ENCODE results near the gene PGAP3.

PGAP3 gene

GRCh38 chr17:39672522-39673334 is 15.1 kb downstream of the PGAP3 start:
- no peak for DNase-seq (ENCODE audit: low spot score)

DNA sequence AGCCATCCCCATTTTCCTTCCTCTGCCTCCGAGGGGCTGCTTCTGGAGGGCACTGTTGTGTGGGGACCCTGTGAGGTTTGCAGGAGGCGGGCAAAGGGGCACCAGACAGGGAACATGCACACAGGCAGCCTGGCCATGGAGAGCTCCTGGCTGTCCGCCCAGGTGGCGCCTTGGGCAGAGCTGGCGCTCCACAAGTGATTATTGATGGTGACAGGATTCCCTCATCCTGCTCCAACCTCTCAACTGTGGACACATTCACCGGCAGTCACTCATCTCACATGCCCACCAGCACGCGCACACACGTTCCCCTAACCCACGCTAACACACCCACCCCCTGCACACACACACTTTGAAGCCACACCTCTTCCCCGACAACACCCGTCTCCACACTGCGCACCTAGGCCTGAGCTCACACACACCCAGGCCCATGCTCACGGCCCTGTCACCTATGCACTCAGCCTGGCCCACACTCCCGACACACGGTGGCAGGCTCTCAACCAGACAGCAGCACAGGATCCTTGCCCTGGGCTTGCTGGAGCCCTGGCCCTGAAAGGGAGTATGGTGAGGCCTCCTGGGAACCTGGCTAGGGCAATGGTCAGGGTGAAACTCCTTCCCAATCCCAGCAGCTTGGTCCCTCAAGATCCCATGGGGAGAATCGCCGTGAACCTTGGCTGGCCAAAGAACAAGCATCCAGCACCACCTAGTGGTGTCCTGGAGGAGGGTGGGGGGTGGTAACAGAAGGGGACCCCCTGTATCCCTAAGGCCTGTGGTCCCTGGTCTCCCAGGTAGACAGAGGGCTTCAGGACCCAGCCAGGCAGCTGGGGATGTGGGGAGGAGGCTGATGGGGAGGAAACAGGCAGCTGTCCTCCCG is 16.0 kb downstream of the PGAP3 start:
- no peak for DNase-seq (ENCODE audit: low spot score)

- DNase-seq (ENCODE audit: low spot score) = no peak
These were observed 17.1 kb downstream of the PGAP3 start for GRCh38 chr17:39670746-39671145.

DNA sequence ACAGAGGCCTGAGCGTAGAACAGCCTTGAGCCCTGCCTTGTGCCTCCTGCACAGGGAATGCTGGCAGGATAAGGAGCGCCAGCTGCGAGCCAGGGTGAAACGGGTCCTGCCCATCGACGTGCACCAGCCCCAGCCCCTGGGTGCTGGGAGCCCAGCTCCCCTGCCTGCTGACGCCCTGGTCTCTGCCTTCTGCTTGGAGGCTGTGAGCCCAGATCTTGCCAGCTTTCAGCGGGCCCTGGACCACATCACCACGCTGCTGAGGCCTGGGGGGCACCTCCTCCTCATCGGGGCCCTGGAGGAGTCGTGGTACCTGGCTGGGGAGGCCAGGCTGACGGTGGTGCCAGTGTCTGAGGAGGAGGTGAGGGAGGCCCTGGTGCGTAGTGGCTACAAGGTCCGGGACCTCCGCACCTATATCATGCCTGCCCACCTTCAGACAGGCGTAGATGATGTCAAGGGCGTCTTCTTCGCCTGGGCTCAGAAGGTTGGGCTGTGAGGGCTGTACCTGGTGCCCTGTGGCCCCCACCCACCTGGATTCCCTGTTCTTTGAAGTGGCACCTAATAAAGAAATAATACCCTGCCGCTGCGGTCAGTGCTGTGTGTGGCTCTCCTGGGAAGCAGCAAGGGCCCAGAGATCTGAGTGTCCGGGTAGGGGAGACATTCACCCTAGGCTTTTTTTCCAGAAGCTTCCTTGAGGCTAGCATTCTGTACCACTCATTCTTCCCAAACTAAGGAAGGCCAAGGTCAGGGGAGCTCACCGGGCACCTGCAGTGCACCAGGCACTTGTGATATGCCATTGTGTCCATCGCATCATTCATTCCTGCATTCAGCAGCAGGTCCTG is 17.7 kb downstream of the PGAP3 start:
- DNase-seq (ENCODE audit: low spot score) = no peak

GRCh38 chr17:39667945-39668924 is 19.6 kb downstream of the PGAP3 start, which contains the start of gene PNMT:
Gene PNMT (plus strand): TSS chr17:39668453. CDS start chr17:39668476, 23 bp downstream.
- peak; percentile 62 for DNase-seq (ENCODE audit: low spot score)

GRCh38 chr17:39667262-39667944 is 20.5 kb downstream of the PGAP3 start:
- no peak for DNase-seq (ENCODE audit: low spot score)

- DNase-seq (ENCODE audit: low spot score) = no peak
These were observed 21.1 kb downstream of the PGAP3 start for GRCh38 chr17:39666601-39667261.

GRCh38 chr17:39666231-39666600 is 21.6 kb downstream of the PGAP3 start:
- no peak for DNase-seq (ENCODE audit: low spot score)

GRCh38 chr17:39665642-39666224 is 22.1 kb downstream of the PGAP3 start:
- no peak for DNase-seq (ENCODE audit: low spot score)

DNA sequence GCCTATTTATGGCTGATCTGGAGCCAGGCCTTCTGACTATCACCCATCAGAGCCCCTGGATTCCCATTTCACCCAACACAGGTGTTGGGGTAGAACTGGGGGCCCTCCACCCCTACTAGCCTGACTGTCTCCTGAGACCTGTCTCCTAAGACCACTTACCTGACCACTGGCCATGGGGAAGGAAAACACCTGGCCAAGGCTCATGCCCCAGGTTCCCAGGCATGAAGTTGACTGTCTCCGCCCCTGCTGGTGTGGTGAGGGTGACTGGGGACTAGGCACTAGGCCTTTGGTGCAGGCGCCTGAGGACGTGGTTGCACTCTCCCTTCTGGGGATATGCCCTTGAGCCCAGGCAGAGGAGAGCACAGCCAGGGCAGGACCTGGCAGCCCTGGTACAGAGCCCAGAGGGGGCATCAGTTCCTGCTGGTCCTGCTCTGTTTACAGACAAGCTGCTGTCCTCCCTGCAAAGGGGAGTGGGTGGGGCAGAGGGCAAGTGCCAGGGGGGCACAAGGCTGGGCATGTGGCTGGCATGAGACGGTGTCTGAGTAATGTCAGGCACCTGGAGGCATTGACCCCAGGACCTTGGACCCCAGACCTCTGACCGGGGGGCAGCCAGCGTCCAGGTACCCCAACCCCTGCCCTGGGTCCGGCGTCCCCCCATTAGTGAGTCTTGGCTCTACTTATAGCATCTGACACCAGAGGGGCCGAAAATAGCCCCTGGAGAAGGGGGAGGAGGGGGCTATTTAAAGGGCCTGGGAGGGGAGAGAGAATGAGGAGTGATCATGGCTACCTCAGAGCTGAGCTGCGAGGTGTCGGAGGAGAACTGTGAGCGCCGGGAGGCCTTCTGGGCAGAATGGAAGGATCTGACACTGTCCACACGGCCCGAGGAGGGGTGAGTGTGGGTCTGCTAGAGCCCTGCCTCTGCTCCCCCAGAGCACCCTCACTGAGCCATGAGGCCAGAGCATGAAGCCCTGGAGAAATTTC is 23.0 kb downstream of the PGAP3 start, which contains the start of gene TCAP:
Gene TCAP (plus strand): TSS at position 769 of the 981 bp plus-strand sequence. CDS start 11 bp downstream, at position 780.
- DNase-seq (ENCODE audit: low spot score) = no peak

DNA sequence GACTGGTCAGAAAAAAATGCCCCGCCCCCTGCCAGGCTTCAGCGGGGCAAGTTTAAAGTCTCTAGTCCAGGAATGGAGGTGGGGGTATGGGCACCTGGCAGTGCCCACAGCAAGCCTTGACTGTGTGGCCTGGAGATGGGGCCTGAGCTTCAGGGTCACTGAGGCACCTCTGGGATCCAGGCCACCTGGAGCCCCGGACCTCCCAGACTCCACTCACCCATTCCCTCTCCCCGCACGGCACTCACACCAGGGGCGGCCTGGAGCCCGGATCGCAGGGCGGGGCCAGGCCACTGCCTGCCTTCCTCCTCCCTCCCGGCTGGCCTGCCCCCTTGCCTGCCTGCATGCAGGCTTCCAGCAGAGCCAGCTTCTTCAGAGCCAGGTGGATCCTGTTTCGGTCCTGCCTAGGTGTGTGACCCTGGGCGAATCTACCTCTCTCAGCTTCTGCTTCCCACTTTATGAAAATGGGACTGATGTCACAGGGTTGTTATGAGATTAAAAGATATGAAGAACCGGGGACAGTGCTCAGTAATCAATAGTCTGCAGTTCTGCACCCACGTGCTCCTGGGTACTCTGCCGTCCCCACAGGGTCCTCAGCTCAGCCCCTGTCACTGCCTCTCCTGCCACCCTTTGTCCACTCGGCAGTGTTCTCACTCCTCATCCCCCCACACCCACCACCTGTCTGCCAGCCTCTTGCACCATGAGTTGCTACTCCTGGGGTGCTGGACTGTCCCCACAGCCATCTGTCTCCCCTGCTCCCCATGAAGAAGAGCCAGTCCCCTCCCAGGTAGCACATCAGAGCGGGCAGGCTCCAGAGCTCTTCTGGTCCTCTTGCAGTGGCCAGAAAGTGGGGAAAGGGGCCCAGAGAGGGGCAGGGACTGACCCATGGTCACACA is 23.9 kb downstream of the PGAP3 start:
- no peak for DNase-seq (ENCODE audit: low spot score)

DNA sequence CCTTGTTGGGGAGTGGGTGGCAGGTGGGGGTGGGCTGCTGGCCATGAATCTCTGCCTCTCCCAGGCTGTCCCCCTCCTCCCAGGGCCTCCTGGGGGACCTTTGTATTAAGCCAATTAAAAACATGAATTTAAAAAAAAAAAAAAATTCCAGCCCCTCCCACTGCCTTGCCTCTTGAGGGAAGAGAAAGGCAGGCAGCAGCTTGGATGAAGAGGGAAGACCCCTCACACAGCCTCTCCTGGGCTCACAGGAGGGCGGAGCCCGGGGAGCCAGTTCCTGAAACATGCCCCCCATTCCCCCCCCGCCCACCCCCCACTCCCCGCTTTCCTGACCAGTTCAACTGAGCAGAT is 24.5 kb downstream of the PGAP3 start:
- DNase-seq (ENCODE audit: low spot score) = no peak

DNA sequence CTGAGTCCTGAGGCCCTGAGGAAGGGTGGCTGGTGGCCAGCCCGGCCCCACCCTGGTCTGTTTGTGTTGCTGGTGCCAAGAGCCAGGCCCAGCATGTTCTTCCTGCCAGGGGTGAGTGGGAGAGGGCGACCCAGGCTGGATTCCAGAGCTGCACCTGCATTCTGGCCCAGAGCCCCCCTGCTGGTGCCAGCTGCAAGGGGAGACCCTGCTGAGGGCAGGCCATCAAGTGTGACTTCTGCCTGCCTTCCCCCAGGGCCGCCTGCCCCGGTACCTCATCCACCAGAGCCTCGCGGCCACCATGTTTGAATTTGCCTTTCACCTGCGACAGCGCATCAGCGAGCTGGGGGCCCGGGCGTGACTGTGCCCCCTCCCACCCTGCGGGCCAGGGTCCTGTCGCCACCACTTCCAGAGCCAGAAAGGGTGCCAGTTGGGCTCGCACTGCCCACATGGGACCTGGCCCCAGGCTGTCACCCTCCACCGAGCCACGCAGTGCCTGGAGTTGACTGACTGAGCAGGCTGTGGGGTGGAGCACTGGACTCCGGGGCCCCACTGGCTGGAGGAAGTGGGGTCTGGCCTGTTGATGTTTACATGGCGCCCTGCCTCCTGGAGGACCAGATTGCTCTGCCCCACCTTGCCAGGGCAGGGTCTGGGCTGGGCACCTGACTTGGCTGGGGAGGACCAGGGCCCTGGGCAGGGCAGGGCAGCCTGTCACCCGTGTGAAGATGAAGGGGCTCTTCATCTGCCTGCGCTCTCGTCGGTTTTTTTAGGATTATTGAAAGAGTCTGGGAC is 25.1 kb downstream of the PGAP3 start:
- DNase-seq (ENCODE audit: low spot score) = no peak

DNA sequence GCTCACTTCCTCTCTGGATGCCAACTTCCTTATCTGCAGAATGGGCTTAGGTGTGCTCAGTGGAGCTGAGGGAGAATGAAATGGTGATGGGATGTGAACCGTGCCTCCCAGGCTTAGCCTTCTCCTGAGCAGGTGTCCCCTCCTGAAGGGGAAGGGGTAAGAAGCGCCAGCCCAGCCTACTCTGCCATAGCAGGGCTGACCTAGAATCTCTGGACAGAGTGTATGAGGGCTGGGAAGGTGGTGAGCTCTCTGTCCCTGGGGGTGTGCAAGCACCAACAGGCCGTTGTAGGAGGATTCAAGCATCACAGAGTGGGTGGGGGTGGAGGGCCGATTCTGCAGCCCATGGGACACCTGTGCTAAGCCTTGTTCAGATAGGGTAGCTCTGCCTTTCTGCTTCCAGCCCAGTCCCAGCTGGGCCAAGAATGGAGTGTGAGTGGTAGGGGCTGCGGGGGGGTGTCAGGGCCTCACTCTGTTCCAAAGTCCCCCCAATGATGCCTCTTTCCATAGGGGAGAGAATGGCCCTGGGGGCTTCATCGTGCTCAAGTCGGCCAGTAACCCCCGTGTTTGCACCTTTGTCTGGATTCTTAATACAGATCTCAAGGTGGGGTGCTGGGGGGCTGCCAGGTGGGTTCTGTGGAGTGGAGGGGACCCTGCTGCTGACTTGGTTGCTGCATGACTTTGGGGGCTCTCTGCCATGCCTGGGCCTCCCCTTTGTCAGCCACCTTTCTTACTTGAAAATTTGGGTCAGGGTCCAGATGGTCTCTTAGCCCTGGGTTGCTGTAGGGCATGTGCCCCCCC is 25.9 kb downstream of the PGAP3 start:
- no peak for DNase-seq (ENCODE audit: low spot score)

Measured in activated CD4-positive, alpha-beta T cell treated with anti-CD3 and anti-CD28 coated beads, Interleukin-2, Interleukin-4, amounts not matched to agents 100 ng/mL and 50 ng/mL, durations not matched to agents 16 hours and 8 hours (primary cell).